GM18909 (cell line): ENCODE measurements around the gene DEGS1.
A peak's percentile ranks its signal among the peaks of the same experiment; 100 is the strongest.

Experiments
- ATAC-seq: cut with Tn5 transposase; IDR thresholded peaks from one replicate; pipeline ENCODE4 v1.9.1; 2021; ENCODE audit warnings: mild to moderate bottlenecking; ENCODE audit not compliant: unreplicated experiment, poor library complexity

DEGS1 gene

GRCh38 chr1:224182866-224183590 lies at the start of gene DEGS1:
DEGS1 (plus strand) TSS chr1:224183240; CDS start chr1:224183337, 97 bp downstream.
- ATAC-seq: peak; percentile 72

- no peak for ATAC-seq
Observed at GRCh38 chr1:224133741-224134299, 49.2 kb upstream of the DEGS1 start.

GRCh38 chr1:224137518-224137917 lies 45.5 kb upstream of the DEGS1 start:
- no peak for ATAC-seq

GRCh38 chr1:224138198-224138597 lies 44.8 kb upstream of the DEGS1 start:
- no peak for ATAC-seq

GRCh38 chr1:224141693-224142092 lies 41.3 kb upstream of the DEGS1 start:
- ATAC-seq: no peak

- no peak for ATAC-seq
Observed at GRCh38 chr1:224149709-224150108, 33.3 kb upstream of the DEGS1 start.

- no peak for ATAC-seq
Observed at GRCh38 chr1:224151117-224151516, 31.9 kb upstream of the DEGS1 start.

- ATAC-seq: no peak
Observed at GRCh38 chr1:224157316-224157715, 25.7 kb upstream of the DEGS1 start.

GRCh38 chr1:224159541-224159940 lies 23.5 kb upstream of the DEGS1 start:
- ATAC-seq: no peak

GRCh38 chr1:224160171-224160682 lies 22.8 kb upstream of the DEGS1 start:
- no peak for ATAC-seq

- ATAC-seq: no peak
Observed at GRCh38 chr1:224162768-224163167, 20.3 kb upstream of the DEGS1 start.

GRCh38 chr1:224163311-224163710 lies 19.7 kb upstream of the DEGS1 start:
- ATAC-seq: no peak

GRCh38 chr1:224168859-224169380 lies 14.1 kb upstream of the DEGS1 start:
- ATAC-seq: peak; percentile 94

GRCh38 chr1:224169718-224170270 lies 13.2 kb upstream of the DEGS1 start:
- no peak for ATAC-seq

- ATAC-seq: no peak
Observed at GRCh38 chr1:224170343-224170742, 12.7 kb upstream of the DEGS1 start.

- ATAC-seq: no peak
Observed at GRCh38 chr1:224170748-224171478, 12.1 kb upstream of the DEGS1 start.

- ATAC-seq: no peak
Observed at GRCh38 chr1:224172229-224172628, 10.8 kb upstream of the DEGS1 start.

GRCh38 chr1:224173523-224173922 lies 9.5 kb upstream of the DEGS1 start:
- ATAC-seq: no peak

GRCh38 chr1:224175617-224176016 lies 7.4 kb upstream of the DEGS1 start:
- no peak for ATAC-seq

GRCh38 chr1:224177356-224177999 lies 5.6 kb upstream of the DEGS1 start:
- ATAC-seq: no peak
